SU-DHL-6 (cell line): ENCODE measurements around the gene GRAMD1B.

ENCODE experiments used
- EZH2phosphoT487 ChIP-seq: fragments of 200-600 bp; sonication (generic), shearing (Covaris generic); conservative IDR thresholded peaks from 2 replicates; pipeline ENCODE4 v1.6.1; 2018; ENCODE audit warnings: mild to moderate bottlenecking, antibody characterized with exemption, low read length, moderate library complexity, mixed read lengths
- TF ChIP-seq, protein P1 (sequence below): fragments of 200-600 bp; sonication (generic); IDR thresholded peaks from one replicate; pipeline ENCODE4 v1.5.1; 2017; ENCODE audit warnings: antibody characterized with exemption, mild to moderate bottlenecking, low read length, moderate library complexity; ENCODE audit not compliant: insufficient read depth, poor library complexity, severe bottlenecking

DNA sequence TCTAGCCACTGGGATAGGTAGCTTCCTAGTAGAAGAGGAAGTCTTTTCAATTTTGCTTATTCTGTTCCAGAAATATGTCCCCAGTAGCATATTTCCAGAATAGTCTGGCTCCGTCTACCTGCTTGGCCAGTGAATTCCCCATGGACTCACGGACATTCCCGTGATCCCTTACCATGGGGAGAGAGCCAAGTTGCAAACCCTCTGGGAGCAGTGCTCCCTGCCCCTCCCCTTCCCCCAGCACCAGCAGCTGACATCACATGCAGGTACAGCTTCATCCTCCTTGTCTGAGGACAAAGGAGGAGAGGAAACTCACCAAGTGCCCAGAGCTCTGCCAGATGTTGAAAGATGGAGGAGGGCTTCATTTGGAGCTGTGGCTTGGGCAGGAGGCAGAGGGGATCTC is 61.2 kb downstream of the GRAMD1B start:
- TF ChIP-seq, protein P1, sequence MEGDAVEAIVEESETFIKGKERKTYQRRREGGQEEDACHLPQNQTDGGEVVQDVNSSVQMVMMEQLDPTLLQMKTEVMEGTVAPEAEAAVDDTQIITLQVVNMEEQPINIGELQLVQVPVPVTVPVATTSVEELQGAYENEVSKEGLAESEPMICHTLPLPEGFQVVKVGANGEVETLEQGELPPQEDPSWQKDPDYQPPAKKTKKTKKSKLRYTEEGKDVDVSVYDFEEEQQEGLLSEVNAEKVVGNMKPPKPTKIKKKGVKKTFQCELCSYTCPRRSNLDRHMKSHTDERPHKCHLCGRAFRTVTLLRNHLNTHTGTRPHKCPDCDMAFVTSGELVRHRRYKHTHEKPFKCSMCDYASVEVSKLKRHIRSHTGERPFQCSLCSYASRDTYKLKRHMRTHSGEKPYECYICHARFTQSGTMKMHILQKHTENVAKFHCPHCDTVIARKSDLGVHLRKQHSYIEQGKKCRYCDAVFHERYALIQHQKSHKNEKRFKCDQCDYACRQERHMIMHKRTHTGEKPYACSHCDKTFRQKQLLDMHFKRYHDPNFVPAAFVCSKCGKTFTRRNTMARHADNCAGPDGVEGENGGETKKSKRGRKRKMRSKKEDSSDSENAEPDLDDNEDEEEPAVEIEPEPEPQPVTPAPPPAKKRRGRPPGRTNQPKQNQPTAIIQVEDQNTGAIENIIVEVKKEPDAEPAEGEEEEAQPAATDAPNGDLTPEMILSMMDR, result no peak
- no peak for TF ChIP-seq EZH2phosphoT487
